OCI-LY3 (cell line): ENCODE data around the gene SAMD4B.

Experiments used
- H2AFZ ChIP-seq: fragments of 200-600, 300-600 bp; shearing (Covaris generic); 2 replicates; pipeline ENCODE4 v1.6.0; 2014; ENCODE audit warnings: antibody characterized with exemption, low read depth, low read length
- H3K27ac ChIP-seq: fragments of 200-600, 300-600 bp; sonication (generic); 2 replicates; pipeline ENCODE4 v1.5.1; 2014; ENCODE audit warnings: mild to moderate bottlenecking, low read length, moderate library complexity, mixed read lengths
- H3K27me3 ChIP-seq: fragments of 200-600, 300-600 bp; sonication (generic); 2 replicates; pipeline ENCODE4 v1.6.1; 2014; ENCODE audit warnings: low read depth, low read length, mixed read lengths
- H3K36me3 ChIP-seq: fragments of 200-600, 300-600 bp; sonication (generic); replicated peaks from 2 replicates; pipeline ENCODE3; 2014; ENCODE audit warnings: low read depth, low read length, mixed read lengths
- H3K4me1 ChIP-seq: fragments of 300-600, 200-600 bp; sonication (generic); 2 replicates; pipeline ENCODE4 v1.6.1; 2014; ENCODE audit warnings: low read length, mixed read lengths
- H3K4me2 ChIP-seq: fragments of 200-600, 300-600 bp; sonication (generic); 2 replicates; pipeline ENCODE4 v1.6.1; 2014; ENCODE audit warnings: low read length, mixed read lengths
- H3K4me3 ChIP-seq: fragments of 300-600, 200-600 bp; sonication (generic); 2 replicates; pipeline ENCODE4 v1.5.1; 2014; ENCODE audit warnings: antibody characterized with exemption, mild to moderate bottlenecking, low read length, moderate library complexity
- H3K79me2 ChIP-seq: fragments of 300-600, 200-600 bp; shearing (Covaris generic); 2 replicates; pipeline ENCODE4 v1.6.1; 2014; ENCODE audit warnings: mild to moderate bottlenecking, low read length, mixed read lengths
- H3K9ac ChIP-seq: fragments of 300-600, 200-600 bp; shearing (Covaris generic); 2 replicates; pipeline ENCODE4 v1.6.0; 2014; ENCODE audit warnings: mild to moderate bottlenecking, low read length, moderate library complexity
- H3K9me3 ChIP-seq: fragments of 200-600, 300-600 bp; shearing (Covaris generic); 2 replicates; pipeline ENCODE4 v1.6.1; 2014; ENCODE audit warnings: low read length, mixed read lengths; ENCODE audit not compliant: insufficient read depth
- H4K20me1 ChIP-seq: fragments of 200-600, 300-600 bp; sonication (generic); 2 replicates; pipeline ENCODE4 v1.6.1; 2016; ENCODE audit warnings: low read length, mixed read lengths; ENCODE audit not compliant: insufficient read depth
- CTCF ChIP-seq: fragments of 200-600, 300-600 bp; sonication (generic); IDR thresholded peaks from 2 replicates; pipeline ENCODE4 v1.5.1; 2014; ENCODE audit warnings: antibody characterized with exemption, low read length, low read depth
- EZH2phosphoT487 ChIP-seq: fragments of 200-600 bp; shearing (Covaris generic); IDR thresholded peaks from 2 replicates; pipeline ENCODE4 v1.6.1; 2018; ENCODE audit warnings: antibody characterized with exemption, mixed run types, low read depth

The SAMD4B gene

GRCh38 chr19:39408392-39409207 is 66.4 kb downstream of the SAMD4B start:
- peak overlapping the region; percentile 97 for H3K9ac ChIP-seq
- peak overlapping the region; percentile 93 for H3K27ac ChIP-seq

GRCh38 chr19:39409208-39410016 is 67.2 kb downstream of the SAMD4B start:
- H3K79me2 ChIP-seq: peaks cover 52% of the 10 kb centered on the region
- H4K20me1 ChIP-seq: peaks cover 22% of the 10 kb centered on the region
- no peaks in the 10 kb centered on the region for H3K9me3 ChIP-seq
- H3K4me3 ChIP-seq: peak overlapping the region; percentile 88
- peaks cover 25% of the 10 kb centered on the region for H3K36me3 ChIP-seq
- peak overlapping the region; percentile 96 for H3K4me2 ChIP-seq
- peak overlapping the region; percentile 97 for H3K9ac ChIP-seq
- peak overlapping the region; percentile 93 for H3K27ac ChIP-seq
- TF ChIP-seq EZH2phosphoT487 (no peak), CTCF (no peak)
- peaks cover 43% of the 10 kb centered on the region for H3K4me1 ChIP-seq
- H3K27me3 ChIP-seq: no peaks in the 10 kb centered on the region
- H2AFZ ChIP-seq: no peak overlapping the region

More at GRCh38 chr19:39408392-39409207, 66.4 kb downstream of the SAMD4B start:
- H3K4me2 ChIP-seq: peak overlapping the region; percentile 96
- peaks cover 42% of the 10 kb centered on the region for H3K4me1 ChIP-seq
- TF ChIP-seq CTCF (no peak), EZH2phosphoT487 (no peak)
- H3K9me3 ChIP-seq: no peaks in the 10 kb centered on the region
- H3K36me3 ChIP-seq: peaks cover 22% of the 10 kb centered on the region
- peak overlapping the region; percentile 88 for H3K4me3 ChIP-seq
- peaks cover 44% of the 10 kb centered on the region for H3K79me2 ChIP-seq
- no peaks in the 10 kb centered on the region for H3K27me3 ChIP-seq
- no peak overlapping the region for H2AFZ ChIP-seq
- peaks cover 18% of the 10 kb centered on the region for H4K20me1 ChIP-seq

- Histone ChIP-seq H3K9me3 (no peaks in the 10 kb centered on the region), H4K20me1 (peaks cover 25% of the 10 kb centered on the region), H3K4me1 (peaks cover 36% of the 10 kb centered on the region), H3K36me3 (peaks cover 33% of the 10 kb centered on the region), H2AFZ (no peak overlapping the region), H3K79me2 (peaks cover 55% of the 10 kb centered on the region), H3K27ac (peak overlapping the region; percentile 93), H3K4me2 (peak overlapping the region; percentile 96), H3K4me3 (peak overlapping the region; percentile 88), H3K9ac (peak overlapping the region; percentile 97), H3K27me3 (no peaks in the 10 kb centered on the region)
- TF ChIP-seq CTCF (no peak), EZH2phosphoT487 (no peak)
Measured at GRCh38 chr19:39410017-39410830, 68.0 kb downstream of the SAMD4B start.
